ENCODE data around the gene MINDY2.

MINDY2 gene

GRCh38 chr15:58752716-58753115 is 18.4 kb upstream of the MINDY2 start:
- Histone ChIP-seq H3K9ac (ENCODE audit: low read length) (no peak overlapping the region), H3K36me3 (replicated peaks; ENCODE audit: low read depth, low read length) (no peaks in the 10 kb centered on the region), H3K4me1 (ENCODE audit: low read length) (peaks cover 11% of the 10 kb centered on the region), H4K20me1 (ENCODE audit: insufficient read depth, low read length) (peaks cover 11% of the 10 kb centered on the region), H3K79me2 (ENCODE audit: low read length) (peaks cover 18% of the 10 kb centered on the region), H3K27me3 (ENCODE audit: low read depth, low read length) (0 out of 2 replicates have a peak, but pooled peaks cover 4% of the 10 kb centered on the region), H2AFZ (ENCODE audit: low read depth, low read length) (no peak overlapping the region), H3K27ac (ENCODE audit: low read length) (no peak overlapping the region), H3K4me2 (ENCODE audit: low read length) (no peak overlapping the region), H3K4me3 (ENCODE audit: low read length) (no peak overlapping the region), H3K9me3 (ENCODE audit: insufficient read depth, low read length) (no peaks in the 10 kb centered on the region)
- TF ChIP-seq, protein P1, sequence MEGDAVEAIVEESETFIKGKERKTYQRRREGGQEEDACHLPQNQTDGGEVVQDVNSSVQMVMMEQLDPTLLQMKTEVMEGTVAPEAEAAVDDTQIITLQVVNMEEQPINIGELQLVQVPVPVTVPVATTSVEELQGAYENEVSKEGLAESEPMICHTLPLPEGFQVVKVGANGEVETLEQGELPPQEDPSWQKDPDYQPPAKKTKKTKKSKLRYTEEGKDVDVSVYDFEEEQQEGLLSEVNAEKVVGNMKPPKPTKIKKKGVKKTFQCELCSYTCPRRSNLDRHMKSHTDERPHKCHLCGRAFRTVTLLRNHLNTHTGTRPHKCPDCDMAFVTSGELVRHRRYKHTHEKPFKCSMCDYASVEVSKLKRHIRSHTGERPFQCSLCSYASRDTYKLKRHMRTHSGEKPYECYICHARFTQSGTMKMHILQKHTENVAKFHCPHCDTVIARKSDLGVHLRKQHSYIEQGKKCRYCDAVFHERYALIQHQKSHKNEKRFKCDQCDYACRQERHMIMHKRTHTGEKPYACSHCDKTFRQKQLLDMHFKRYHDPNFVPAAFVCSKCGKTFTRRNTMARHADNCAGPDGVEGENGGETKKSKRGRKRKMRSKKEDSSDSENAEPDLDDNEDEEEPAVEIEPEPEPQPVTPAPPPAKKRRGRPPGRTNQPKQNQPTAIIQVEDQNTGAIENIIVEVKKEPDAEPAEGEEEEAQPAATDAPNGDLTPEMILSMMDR (IDR thresholded peaks at IDR 0.05; ENCODE audit: low read depth, low read length): no peak
- no peak for TF ChIP-seq EZH2phosphoT487 (IDR thresholded peaks at IDR 0.05; ENCODE audit: low read depth)

DNA sequence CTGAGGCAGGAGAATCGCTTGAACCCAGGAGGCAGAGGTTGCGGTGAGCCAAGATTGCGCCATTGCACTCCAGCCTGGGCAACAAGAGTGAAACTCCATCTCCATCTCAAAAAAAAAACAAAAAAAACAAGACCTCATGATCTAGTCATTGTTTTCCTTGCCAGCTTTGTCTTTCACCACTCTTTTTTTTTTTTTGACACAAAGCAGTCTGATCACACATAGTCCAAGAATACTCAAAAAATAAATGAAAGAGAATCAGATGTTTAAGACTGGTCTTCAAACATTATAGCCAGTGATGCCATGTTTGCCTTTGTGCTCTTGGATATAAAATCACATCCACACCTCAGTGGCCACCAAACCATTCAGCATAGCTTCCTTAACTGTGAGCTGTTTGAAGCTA is 15.8 kb upstream of the MINDY2 start:
- no peak overlapping the region for H3K9ac ChIP-seq (ENCODE audit: low read length)
- no peaks in the 10 kb centered on the region for H3K79me2 ChIP-seq (ENCODE audit: low read length)
- no peak overlapping the region for H3K27ac ChIP-seq (ENCODE audit: low read length)
- no peak overlapping the region for H3K4me2 ChIP-seq (ENCODE audit: low read length)
- H3K27me3 ChIP-seq (ENCODE audit: low read depth, low read length): 0 out of 2 replicates have a peak, but pooled peaks cover 4% of the 10 kb centered on the region
- TF ChIP-seq, protein P1 (IDR thresholded peaks at IDR 0.05; ENCODE audit: low read depth, low read length): no peak
- TF ChIP-seq EZH2phosphoT487 (IDR thresholded peaks at IDR 0.05; ENCODE audit: low read depth): no peak
- H3K4me3 ChIP-seq (ENCODE audit: low read length): no peak overlapping the region
- no peak overlapping the region for H2AFZ ChIP-seq (ENCODE audit: low read depth, low read length)
- no peaks in the 10 kb centered on the region for H4K20me1 ChIP-seq (ENCODE audit: insufficient read depth, low read length)
- H3K9me3 ChIP-seq (ENCODE audit: insufficient read depth, low read length): no peaks in the 10 kb centered on the region
- no peaks in the 10 kb centered on the region for H3K36me3 ChIP-seq (replicated peaks; ENCODE audit: low read depth, low read length)
- peaks cover 5% of the 10 kb centered on the region; the same call in 1 of the 2 replicates for H3K4me1 ChIP-seq (ENCODE audit: low read length)

- Histone ChIP-seq H3K4me1 (ENCODE audit: low read length) (0 out of 2 replicates have a peak, but pooled peaks cover 4% of the 10 kb centered on the region), H2AFZ (ENCODE audit: low read depth, low read length) (no peak overlapping the region), H3K4me3 (ENCODE audit: low read length) (no peak overlapping the region), H3K9me3 (ENCODE audit: insufficient read depth, low read length) (no peaks in the 10 kb centered on the region), H3K27ac (ENCODE audit: low read length) (no peak overlapping the region), H3K27me3 (ENCODE audit: low read depth, low read length) (0 out of 2 replicates have a peak, but pooled peaks cover 4% of the 10 kb centered on the region), H4K20me1 (ENCODE audit: insufficient read depth, low read length) (no peaks in the 10 kb centered on the region), H3K79me2 (ENCODE audit: low read length) (no peaks in the 10 kb centered on the region), H3K9ac (ENCODE audit: low read length) (no peak overlapping the region), H3K4me2 (ENCODE audit: low read length) (no peak overlapping the region), H3K36me3 (replicated peaks; ENCODE audit: low read depth, low read length) (no peaks in the 10 kb centered on the region)
- no peak for TF ChIP-seq EZH2phosphoT487 (IDR thresholded peaks at IDR 0.05; ENCODE audit: low read depth)
- TF ChIP-seq, protein P1 (IDR thresholded peaks at IDR 0.05; ENCODE audit: low read depth, low read length): no peak
Measured at GRCh38 chr15:58755956-58756355, 15.1 kb upstream of the MINDY2 start.

DNA sequence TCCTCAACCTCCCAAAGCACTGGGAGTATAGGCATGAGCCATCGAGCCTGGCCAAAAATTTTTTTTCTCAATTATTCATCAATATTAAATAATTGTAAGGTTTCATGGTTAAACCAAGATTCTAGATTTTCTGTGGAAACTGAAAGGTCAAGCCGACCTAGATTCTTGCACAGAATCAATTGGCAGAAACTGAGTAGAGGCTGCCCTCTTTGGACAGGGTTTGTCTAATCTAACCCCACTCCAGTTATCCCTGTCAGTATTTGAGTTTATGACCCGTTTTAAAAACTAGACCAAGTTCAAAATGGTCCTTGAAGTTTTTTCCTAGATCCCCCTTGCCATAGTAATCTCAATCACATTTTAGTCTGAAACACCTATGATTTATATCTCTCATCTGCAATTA is 13.0 kb upstream of the MINDY2 start:
- Histone ChIP-seq H3K9me3 (ENCODE audit: insufficient read depth, low read length) (no peaks in the 10 kb centered on the region), H3K4me1 (ENCODE audit: low read length) (0 out of 2 replicates have a peak, but pooled peaks cover 4% of the 10 kb centered on the region), H3K79me2 (ENCODE audit: low read length) (no peaks in the 10 kb centered on the region), H3K36me3 (replicated peaks; ENCODE audit: low read depth, low read length) (no peaks in the 10 kb centered on the region), H4K20me1 (ENCODE audit: insufficient read depth, low read length) (no peaks in the 10 kb centered on the region), H2AFZ (ENCODE audit: low read depth, low read length) (no peak overlapping the region), H3K4me3 (ENCODE audit: low read length) (no peak overlapping the region), H3K4me2 (ENCODE audit: low read length) (no peak overlapping the region), H3K27me3 (ENCODE audit: low read depth, low read length) (0 out of 2 replicates have a peak, but pooled peaks cover 4% of the 10 kb centered on the region), H3K9ac (ENCODE audit: low read length) (no peak overlapping the region), H3K27ac (ENCODE audit: low read length) (no peak overlapping the region)
- TF ChIP-seq, protein P1 (IDR thresholded peaks at IDR 0.05; ENCODE audit: low read depth, low read length): peak; percentile 60
- TF ChIP-seq EZH2phosphoT487 (IDR thresholded peaks at IDR 0.05; ENCODE audit: low read depth): no peak

All from OCI-LY3 (cell line).